ENCODE results near the gene LILRA1. TPM values are rescaled to one million over a fixed set of nuclear protein-coding genes. Genes with fewer than 3 reads are reported as not detected.

Gene LILRA1
- not detected in 2 replicates for total RNA-seq

DNA sequence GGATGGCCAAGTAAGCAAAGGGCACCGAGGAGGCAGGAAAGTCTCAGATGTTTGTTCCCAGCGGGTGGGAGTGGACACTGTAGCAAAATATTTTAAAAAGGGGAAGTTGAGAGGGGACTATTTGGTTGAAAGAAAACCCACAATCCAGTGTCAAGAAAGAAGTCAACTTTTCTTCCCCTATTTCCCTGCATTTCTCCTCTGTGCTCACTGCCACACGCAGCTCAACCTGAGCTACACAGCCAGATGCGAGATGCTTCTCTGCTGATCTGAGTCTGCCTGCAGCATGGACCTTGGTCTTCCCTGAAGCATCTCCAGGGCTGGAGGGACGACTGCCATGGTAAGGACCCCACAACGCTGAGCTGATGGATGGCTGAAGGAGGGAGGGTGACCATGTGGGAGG, at the start of gene LILRA1:
LILRA1 (plus strand) TSS at position 188 of the 400 bp plus-strand sequence. CDS start 613 bp downstream, outside the sequence.

DNA sequence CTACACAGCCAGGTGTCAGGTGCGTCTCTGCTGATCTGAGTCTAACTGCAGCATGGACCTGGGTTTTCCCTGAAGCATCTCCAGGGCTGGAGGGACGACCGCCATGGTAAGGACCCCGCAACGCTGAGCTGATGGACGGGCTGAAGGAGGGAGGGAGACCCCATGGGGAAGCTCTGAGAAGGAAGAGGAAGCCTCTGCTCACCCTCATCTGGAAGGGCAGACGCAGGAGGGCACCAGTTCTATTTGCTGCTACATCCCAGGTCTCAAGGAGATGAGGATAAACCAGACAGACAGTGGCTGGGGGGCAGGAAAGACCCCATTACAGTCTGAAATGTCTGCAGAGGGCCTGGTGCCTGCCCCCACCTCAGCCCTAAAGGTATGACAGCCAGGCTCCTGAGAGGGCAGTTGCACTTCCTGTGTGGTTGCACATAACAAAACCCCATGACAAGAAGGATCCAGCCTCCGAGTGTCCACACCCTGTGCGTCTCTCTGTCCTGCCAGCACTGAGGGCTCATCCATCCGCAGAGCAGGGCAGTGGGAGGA, 20.0 kb upstream of the LILRA1 start, which contains the start of gene LILRA2:
LILRA2 (plus strand) TSS at position 461 of the 543 bp plus-strand sequence. CDS start 89 bp downstream, outside the sequence.

DNA sequence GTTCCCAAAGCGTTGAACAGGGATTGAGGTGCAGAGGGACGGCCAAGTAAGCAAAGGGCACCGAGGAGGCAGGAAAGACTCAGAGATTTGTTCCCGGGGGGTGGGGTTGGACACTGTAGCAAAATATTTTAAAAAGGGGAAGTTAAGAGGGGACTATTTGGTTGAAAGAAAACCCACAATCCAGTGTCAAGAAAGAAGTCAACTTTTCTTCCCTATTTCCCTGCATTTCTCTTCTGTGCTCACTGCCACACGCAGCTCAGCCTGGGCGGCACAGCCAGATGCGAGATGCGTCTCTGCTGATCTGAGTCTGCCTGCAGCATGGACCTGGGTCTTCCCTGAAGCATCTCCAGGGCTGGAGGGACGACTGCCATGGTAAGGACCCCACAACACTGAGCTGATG, 36.8 kb downstream of the LILRA1 start, which contains the start of gene LILRB1:
LILRB1 (plus strand) TSS at position 223 of the 400 bp plus-strand sequence. CDS start 590 bp downstream, outside the sequence.

Other genes with a start within 250 kb of the LILRA1 start
- not detected in 2 replicates for gene LAIR1, start 228.7 kb upstream of the LILRA1 start, total RNA-seq
- gene TTYH1, start 178.2 kb upstream of the LILRA1 start, total RNA-seq: not detected in 2 replicates
- 21.0 and 27.4 TPM in 2 replicates for gene LENG8, start 144.4 kb upstream of the LILRA1 start, total RNA-seq
- 6.2 and 6.4 TPM in 2 replicates for gene LENG9, start 129.9 kb upstream of the LILRA1 start, total RNA-seq
- 54.7 and 66.4 TPM in 2 replicates for gene CDC42EP5, start 120.3 kb upstream of the LILRA1 start, total RNA-seq
- not detected in 2 replicates for gene LAIR2, start 90.8 kb upstream of the LILRA1 start, total RNA-seq
- gene LILRA2, start 19.8 kb upstream of the LILRA1 start, total RNA-seq: not detected in 2 replicates
- gene LILRB1, start 36.9 kb downstream of the LILRA1 start, total RNA-seq: under 0.01 TPM in 2 replicates
- gene LILRB4, start 69.4 kb downstream of the LILRA1 start, total RNA-seq: not detected in 2 replicates
- not detected in 2 replicates for gene KIR3DL3, start 130.8 kb downstream of the LILRA1 start, total RNA-seq
- gene KIR2DL3, start 144.9 kb downstream of the LILRA1 start, total RNA-seq: not detected in 2 replicates
- gene KIR2DL1, start 176.2 kb downstream of the LILRA1 start, total RNA-seq: not detected in 2 replicates
- gene KIR2DL4, start 210.0 kb downstream of the LILRA1 start, total RNA-seq: not detected in 2 replicates
- not detected in 2 replicates for gene KIR3DL1, start 222.8 kb downstream of the LILRA1 start, total RNA-seq
- not detected in 2 replicates for gene KIR2DS4, start 239.0 kb downstream of the LILRA1 start, total RNA-seq